ENCODE results near the gene UBE2Q1.
"Not testable (repeated sequence)": the region's sequence is repeated elsewhere in the genome, so short reads cannot be mapped to it uniquely, and the experiment has no call there.

UBE2Q1 gene

DNA sequence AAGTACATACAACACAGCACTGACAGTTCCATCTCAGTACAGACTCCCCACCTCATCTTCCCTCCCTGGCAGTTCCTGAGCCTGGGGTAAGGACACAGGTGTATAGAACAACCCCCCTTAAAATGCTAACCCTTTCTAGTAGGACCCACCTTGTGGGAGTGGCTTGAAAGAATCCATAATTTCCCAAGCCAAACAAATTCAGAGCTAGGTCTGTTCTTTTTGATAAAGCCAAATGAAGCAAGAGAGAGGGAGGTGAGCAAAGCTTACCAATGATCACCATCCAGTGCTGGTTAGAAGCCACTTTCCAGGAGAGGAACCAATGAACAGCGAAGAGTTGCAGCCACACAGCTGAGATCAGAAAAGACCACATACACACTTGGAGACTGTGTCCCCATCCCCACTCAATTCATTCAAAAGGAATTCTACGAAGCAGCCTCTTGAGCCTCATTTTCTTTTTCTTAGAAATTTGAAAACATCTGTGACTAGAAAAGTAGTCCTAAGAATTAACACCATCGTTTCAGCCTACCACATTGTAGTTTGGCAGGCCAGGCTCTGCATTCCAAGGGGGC, 9.2 kb downstream of the UBE2Q1 start:
- no peak for DNase-seq

DNA sequence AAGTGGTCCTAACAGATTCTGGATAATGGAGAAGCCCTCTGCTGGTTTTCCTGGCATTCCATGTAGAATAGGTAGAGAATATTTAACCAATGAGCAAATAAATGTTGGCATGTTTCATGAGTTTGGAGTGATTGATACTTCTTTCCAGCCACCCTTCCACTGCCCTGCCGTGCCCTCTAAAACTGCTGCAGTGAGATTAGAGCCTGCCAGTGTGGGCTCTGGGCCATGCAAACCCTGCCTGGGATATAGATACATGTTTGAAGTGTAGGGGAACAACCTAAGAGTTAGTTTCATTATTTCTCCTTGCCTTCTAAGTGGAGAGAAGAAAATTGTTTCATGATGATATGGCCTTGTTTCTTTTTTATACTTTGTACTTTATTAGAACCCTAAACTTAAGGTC, 10.4 kb downstream of the UBE2Q1 start:
- DNase-seq: no peak

DNA sequence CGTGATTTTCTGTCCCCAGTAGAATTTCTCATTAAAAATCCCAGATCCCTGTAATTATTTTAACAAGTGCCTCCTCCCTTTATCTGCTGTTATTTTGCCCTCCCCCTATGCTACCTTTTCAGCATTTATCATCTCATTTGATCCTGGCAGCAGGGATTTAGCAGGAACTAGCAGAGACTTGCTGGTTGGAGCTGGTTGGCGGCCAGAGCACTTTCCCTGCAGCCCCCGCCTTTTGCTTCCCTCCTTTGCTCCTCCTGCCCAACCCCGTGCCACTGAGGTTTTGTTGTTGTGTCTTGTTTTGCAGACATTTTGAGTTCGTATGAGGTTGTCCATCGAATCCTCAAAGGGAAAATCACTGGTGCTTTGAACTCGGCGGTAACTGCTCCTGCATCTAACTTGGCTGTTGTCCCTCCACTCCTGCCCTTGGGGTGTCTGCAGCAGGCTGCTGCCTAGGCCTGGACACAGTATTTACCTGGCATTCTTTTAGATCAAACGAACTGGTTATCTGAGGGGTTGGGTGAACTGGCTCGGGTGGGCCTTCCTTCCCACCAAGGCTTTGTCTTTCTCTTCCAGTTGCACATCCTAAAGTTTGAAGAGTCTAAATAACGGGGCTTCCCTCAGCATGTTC, 11.2 kb downstream of the UBE2Q1 start:
- DNase-seq: no peak

DNA sequence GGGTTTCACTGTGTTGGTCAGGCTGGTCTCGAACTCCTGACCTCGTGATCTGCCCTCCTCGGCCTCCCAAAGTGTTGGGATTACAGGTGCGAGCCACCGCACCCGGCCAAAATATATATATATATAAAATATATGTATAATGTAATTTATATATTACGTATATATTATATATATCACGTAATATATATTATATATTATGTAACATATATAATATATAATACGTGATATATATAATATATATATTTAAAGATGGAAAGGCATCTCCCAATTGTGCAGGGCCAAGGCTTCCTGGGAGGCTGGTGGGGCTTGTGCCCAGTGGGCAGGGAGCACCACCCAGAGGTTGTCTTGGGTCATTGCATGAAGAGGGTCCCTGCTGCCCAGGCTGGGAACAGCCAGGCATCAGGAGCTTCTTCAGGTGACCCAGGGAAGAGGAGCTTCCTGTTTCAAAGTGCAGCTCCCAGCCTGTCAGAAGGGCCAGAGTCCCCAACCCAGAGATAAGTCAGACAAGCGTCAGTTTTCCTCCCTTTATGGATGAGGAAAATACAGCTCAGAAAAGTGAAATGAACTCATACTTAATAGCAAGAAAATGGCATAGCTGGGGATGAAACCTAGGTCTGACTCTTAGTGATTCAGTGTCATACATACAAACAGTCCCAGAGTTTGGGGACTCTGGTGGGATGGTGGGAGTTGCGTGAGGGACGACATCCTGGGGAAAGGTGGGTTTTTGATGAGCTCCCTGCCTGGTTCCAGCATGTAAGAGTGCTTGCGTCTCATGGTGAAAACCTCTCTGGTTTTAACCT, 12.0 kb downstream of the UBE2Q1 start:
- DNase-seq: peak; percentile 70

DNA sequence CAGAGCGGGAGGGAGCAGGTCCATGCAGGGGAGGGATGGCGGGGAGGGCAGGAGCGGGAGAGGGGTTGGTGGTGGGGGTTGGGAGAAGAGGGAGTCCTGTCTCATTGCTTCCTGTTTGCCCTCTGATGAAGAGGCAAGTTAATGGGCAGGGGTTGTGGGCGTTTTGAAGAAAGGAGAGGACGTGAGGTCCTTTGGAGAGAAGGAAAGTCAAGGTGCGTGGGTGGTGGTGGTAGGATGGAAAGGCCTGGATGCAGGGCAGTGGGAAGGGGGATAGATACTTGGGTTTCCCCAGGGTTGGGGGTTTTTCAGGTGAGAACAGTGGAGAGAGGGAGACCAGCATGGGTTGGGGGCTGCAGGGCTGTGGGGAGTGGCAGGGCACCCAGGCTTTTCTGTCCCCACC, 17.2 kb downstream of the UBE2Q1 start:
- DNase-seq: no peak

DNA sequence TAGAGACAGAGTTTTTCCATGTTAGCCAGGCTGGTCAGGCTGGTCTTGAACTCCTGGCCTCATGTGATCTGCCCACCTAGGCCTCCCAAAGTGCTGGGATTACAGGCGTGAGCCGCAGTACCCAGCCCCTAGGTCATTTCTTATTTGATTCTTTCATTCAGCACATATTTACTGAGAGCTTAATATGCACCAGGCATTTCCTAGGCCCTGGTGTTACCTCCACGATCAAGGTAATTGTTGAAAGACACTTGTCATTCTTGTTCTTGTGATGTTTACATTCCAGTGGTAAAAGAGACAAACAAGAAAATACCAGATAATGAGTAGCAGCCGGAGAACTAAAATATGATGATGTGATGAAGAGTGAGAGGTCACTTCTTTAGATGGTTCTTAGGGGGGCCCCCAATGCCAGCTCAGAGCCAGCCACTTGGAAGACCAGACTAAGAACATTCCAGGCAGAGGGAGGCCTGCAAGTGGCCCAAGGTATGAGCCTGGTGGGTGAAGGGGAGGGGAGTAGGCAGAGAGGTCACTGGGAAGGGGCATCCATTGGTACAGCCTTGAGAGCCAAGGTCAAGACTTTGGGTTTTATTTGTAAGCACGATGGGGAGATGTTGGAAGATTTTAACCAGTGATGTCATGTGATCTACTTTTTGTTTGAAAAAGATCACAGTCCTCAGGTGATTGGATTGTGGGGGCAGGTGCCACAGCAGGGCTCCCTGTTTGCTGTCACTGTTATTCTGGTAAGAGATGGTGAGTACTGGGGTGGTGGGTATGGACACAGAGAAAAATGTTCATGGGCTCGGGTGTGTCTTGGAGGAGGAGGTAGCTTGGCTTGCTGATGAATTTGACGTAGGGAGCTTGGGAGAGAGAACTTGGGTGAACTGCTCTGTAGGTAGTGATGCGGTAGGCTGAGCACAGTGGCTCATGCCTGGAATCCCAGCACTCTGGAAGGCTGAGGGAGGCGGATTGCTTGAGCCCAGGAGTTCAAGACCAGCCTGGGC, 18.7 kb downstream of the UBE2Q1 start:
- DNase-seq: no peak

DNA sequence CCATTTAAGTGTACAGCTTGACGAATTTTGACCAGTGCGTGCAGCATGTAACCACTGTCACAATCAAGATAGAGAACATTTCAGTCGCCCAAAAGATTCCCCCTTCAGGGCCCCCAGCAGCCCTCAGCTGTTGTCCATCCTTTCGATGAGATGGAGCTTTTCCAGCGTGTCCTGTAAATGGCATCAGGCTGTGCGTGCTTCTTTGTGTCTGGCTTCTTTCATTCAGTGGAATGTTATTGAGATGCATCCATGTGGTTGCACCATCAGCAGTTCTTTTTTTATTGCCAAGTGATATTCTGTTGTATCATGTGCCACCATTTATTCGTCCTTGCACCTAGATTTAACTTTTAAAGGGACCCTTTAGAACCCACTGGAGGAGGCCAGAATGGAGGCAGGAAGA, 21.9 kb downstream of the UBE2Q1 start:
- DNase-seq: no peak

DNA sequence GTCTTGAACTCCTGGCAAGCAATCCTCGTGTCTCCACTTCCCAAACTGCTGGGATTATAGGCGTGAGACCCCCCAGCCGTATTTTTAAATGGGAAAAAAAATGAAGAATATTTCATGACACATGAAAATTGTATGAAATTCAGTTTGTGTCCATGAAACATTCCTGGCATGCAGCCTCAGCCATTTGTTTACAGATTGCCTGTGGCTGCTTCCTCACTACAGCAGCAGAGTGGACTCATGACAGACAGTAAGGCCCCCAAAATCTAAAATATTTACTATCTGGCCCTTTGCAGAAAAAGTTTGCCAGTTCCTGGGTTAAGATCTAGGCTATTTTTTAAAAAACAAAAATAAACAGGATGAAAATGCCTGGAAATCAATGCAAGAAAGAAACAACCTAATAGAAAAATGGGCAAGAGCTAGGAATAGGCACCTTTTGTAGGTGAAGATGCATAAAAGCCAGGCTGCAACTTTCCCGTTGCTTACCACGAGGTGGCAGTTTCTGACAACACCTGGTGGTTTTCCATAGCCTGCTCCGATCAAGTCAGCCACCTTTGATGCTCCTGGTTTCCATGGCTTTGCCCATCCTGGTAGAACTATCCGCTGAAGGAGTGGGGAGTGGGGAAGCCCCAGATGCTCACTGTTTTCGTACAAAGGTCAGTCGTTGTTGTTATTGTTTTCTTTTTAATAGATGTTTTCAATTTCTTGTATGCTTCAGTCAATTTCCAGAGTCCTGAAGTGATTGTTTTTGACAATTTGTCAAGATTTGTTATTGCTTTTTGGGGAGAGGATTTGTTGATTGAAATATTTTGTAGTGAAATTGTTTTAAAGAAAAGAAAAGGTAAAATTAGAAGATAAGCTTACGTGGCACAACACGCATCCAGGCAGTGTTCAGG, 24.3 kb downstream of the UBE2Q1 start:
- DNase-seq: peak; percentile 44

DNA sequence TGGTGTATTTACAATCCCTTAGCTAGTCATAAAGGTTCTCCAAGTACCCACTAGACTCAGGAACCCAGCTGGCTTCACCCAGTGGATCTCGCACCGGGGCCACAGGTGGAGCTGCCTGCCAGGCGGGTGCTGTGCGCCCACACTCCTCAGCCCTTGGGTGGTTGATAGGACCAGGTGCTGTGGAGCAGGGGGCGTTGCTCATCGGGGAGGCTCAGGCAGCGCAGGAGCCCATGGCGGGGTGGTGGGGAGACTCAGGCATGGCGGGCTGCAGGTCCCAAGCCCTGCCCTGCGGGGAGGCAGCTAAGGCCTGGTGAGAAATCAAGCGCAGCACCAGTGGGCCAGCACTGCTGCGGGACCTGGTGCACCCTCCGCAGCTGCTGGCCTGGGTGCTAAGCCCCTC, 26.5 kb downstream of the UBE2Q1 start:
- not testable (repeated sequence) for DNase-seq

DNA sequence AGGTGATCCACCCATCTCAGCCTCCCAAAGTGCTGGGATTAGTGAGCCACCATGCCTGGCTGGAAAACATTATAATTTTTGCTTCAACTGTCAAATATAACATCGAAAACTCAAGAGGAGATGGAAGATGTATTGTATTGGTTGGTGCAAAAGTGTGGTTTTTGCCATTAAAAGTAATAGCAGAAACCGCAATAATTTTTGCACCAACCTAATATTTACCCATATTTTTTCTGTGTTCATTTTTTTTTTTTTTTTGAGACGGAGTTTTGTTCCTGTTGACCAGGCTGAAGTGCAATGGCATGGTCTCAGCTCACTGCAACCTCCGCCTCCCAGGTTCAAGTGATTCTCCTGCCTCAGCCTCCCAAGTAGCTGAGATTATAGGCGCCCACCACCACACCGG, 29.2 kb downstream of the UBE2Q1 start:
- no peak for DNase-seq

DNA sequence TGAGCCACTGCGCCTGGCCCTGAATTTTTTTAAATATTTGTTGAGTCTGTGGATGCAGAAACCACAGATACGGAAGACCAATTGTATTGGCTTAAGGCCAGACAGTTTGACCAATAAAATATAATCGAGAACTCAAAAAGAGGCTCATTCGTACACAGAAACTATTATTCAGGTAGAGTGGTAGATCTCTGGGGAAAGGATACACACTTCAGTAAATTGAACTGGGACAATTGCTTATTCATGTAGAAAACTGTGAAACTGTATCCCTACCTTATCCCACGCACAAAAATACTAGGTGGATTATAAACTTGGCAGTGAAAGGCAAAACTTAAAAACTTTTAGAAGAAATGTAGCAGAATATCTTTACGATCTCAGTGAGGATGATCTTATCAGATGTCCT, 31.3 kb downstream of the UBE2Q1 start:
- DNase-seq: no peak

DNA sequence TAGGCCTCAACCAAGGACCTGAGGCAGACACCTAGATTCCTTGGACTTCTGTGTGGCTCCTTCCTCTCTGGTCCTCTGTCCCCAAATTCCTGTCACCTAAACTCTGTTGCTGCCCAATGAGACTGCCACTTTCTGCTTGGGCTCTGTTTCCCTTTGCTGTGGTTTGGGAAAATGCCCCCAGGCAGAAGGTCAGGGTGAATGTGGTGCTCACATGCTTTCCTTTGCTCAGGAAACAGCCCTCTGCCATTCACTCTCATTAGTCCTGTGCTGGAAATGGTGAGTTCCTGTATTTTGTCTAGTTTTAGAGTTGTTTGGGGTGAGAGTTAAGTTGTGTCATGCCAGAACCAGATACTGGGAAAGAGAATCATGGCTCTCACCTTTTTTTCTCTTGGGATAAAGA, 33.6 kb downstream of the UBE2Q1 start:
- DNase-seq: no peak

DNA sequence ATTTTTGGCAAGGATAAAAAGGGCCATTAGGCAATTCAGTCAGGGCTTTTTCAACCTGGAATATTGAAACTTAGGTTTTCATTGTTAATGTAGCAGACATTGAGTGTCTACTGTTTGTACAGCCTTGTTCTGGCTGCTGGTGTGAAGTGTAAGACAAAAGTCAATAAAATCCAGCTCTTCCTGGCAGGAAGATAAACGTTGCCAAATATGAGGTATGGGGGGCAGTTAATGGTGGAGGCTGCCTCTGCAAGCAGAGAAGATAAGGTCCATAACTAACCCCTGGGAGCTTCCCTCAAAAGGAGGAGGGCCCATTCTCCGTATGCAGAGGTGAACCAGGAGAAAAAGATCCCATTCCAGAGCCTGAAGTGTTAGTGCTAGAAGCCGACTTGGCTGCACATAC, 36.8 kb downstream of the UBE2Q1 start:
- DNase-seq: peak; percentile 24

DNA sequence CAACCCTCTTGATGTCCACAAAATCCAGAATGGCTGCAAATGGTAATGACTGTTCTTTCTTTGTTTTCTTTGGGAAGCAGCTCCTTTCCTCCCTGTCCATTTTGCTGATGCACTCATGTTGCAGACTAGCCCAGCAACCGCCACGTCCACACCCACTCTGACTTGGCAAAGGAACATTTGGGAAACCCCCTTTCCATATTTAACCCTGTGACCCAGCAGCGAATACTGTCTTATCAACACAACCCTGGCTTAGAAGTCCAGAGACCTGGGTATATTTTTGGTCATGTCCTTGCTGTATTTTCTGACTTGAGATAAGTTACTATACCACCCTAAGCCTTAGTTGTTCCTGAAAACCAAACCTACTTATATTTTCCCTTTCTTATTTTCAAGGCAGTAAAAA, 38.1 kb downstream of the UBE2Q1 start:
- DNase-seq: no peak

DNA sequence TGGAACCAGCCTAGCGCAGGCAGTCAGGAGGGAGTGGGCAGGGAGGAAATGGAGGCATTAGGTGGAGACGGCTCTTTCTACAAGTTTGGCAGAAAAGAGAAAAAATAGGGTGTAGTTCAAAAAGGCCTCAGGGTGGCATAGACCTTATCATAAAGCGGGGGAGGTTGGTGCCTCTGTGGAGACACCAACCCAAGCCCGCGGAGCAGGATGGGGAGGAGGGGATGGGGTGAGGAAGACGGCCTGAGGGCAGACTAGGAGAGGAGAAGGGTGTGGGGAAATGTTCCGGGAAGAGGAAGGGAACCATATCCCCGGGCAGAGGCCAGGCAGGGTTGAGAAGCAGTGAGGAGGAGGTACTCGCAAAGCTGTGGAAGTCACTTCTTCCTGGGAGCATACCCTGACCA, 38.9 kb downstream of the UBE2Q1 start:
- DNase-seq: no peak

DNA sequence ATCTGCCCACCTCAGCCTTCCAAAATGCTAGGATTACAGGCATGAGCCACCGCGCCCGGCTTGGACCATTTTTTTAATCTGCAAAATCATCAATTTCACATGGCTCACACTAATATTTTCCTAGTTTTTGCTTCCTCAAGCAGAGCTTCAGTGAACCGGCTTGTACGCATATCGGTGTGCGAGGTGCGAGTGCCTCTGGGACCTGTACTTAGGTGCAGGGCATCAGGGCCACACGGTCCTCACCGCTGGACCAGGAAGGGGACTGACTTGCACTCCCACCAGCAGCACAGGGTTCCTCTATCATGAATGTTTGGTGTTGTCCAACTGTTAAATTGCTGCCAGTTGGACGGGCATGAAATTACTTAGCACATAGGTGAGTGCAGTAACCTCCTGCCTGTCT, 40.8 kb downstream of the UBE2Q1 start:
- DNase-seq: no peak

DNA sequence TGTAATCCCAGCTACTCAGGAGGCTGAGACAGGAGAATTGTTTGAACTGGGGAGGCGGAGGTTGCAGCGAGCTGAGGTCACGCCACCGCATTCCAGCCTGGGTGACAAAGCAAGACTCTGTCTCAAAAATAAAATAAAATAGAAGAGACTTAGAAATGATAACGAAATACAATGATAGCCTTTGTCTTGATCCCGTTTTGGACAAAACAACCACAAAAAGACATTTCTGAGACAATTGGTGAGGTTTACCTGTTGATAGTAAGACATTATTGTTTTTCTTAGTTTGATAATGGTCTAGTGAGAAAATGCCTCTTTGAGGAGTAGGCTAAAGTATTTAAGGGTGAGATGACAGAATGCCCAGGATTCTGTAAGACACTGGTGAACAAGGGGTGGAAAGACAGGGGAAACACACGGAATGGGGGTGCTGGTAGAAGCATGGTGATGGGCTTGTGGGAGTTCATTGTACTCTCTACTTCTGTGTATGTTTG, 44.4 kb downstream of the UBE2Q1 start:
- DNase-seq: no peak

DNA sequence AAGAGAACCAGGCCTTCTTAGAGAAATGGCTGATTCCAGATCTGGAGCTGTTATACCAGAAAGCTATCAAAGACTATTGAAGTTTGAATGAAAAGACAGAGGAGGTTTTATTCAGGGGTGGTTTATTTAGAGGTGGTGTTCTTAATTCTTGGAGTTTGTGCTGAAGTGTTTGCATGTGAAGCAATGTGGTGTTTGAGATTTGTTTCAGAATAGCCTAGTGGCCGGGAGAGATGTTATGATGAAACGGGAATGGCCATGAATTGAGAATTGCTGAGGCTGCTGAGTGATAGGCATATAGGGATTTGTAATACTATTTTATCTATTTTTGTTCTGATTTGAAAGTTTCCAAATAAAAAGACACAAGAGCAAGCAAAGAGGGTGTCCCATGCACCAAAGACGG, 45.7 kb downstream of the UBE2Q1 start:
- DNase-seq: no peak

DNA sequence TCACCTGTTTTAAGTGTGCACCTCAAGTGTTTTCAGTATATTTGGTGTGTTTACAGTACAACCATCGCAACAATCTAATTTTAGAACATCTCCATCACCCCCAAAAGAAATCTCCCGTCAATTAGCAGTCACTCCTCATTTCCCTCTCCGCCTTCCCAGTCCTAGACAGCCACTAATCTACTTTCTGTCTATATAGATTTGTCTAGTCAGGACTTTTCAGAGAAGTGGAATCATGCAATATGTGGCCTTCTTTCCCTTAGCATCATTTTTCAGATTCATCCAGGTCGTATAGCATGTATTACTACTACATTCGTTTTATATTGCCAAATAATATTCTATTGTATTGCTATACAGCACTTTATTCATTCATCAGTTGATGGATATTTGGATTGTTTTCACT, 54.6 kb downstream of the UBE2Q1 start:
- no peak for DNase-seq

DNA sequence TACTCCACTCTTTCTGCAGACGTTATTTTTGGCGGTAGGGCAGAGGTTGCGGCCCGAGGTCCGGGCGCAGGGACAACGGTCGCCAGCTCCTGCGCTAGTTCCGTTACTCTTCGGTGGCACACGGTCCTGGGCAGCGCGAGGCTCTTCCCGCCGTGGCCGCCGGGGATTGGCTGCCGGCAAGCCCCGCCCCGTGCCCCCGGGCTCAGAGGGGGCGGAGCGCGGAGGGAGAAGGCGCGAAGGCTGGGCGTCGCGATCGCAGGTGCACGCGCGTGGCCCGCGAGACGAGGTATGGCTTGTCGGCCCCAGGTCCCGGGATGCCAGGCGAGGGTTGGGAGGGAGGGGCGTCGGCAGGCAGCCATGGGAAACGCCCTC, 55.7 kb downstream of the UBE2Q1 start:
- no peak for DNase-seq

DNA sequence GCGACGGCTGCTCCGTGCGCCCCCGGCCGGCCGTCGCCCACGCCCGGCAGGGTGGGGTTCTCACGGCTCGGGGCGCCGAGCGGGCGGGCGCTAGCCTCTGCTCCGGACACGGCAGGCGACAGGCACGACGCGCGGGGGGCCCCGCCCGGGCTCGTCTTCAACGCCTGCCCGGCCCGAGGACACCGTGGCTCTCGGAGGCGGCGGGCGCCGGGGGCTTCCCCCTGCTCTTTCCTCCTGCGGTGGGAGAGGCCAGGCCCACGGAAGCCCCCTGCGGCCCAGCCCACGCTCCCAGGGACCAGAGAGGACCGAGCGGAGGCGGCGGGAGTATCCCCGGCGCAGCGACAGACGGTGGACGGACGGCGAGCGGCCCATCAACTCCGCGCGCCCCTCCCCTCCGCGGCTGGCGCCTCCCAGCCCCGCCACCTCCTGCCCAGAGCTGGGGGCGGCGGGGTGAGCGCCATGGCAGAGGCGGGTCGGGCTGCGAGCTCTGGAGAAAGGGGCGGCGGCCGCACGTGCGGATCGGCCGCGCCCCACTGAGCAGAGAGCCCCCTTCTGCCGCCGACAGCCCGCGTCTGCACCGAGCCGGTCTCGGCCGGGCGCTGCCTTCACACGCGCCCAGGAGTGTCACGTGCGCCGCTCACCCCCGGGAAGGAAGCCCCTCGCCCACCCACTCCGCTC, 56.3 kb downstream of the UBE2Q1 start, which contains the start of the genes SHE and TDRD10:
TSS of gene SHE (minus strand) at position 347 of the 678 bp plus-strand sequence. CDS start 386 bp downstream, outside the sequence.
TSS of gene TDRD10 (plus strand) at position 154 of the 678 bp plus-strand sequence. CDS start 4,685 bp downstream, outside the sequence.
- no peak for DNase-seq
